Tibial artery (tissue), 4 donors: ENCODE measurements around the gene L2HGDH.
A peak's percentile ranks its signal among the peaks of the same experiment; 100 is the strongest.

ENCODE experiments used
- DNase-seq, 2 donors: peaks; one replicate each; pipeline ENCODE4 v3.0.0-alpha.2; 2019
- H3K27ac ChIP-seq, 2 donors: fragments of 200-600 bp; sonication (generic) in 1 of 2; 1 replicate in 1 of 2; 2 replicates in 1 of 2; pipeline ENCODE4 v1.5.1; 2018 to 2019; ENCODE audit warnings: mild to moderate bottlenecking in 1 of 2
- H3K27me3 ChIP-seq, 2 donors: fragments of 200-600 bp; sonication (generic) in 1 of 2; one replicate each; pipeline versions ENCODE4 v1.5.1 to v1.6.0; 2016 to 2019
- H3K36me3 ChIP-seq, 3 donors: fragments of 200-600 bp; sonication (generic) in 2 of 3; one replicate each; pipeline ENCODE4 v1.5.1; 2016 to 2019; ENCODE audit warnings: mild to moderate bottlenecking in 2 of 3
- H3K4me1 ChIP-seq, 4 donors: fragments of 200-600 bp; sonication (generic) in 2 of 4; 1 replicate in 3 of 4; 2 replicates in 1 of 4; pipeline ENCODE4 v1.5.1; 2016 to 2019
- H3K4me3 ChIP-seq, 2 donors: fragments of 200-600 bp; sonication (generic) in 1 of 2; 1 replicate in 1 of 2; 2 replicates in 1 of 2; pipeline ENCODE4 v1.5.1; 2018 to 2019; ENCODE audit warnings: mild to moderate bottlenecking in 2 of 2
- H3K9me3 ChIP-seq, 3 donors: fragments of 200-600 bp; sonication (generic) in 1 of 3; one replicate each; pipeline ENCODE4 v1.5.1; 2016 to 2019
- CTCF ChIP-seq, 2 experiments: fragments of 200-600 bp in 1 of 2; fragments of 450-650 bp in 1 of 2; IDR thresholded peaks; one replicate each; pipeline ENCODE4 v1.5.1; 2017 to 2019; ENCODE audit warnings: antibody characterized with exemption in 2 of 2, mild to moderate bottlenecking in 1 of 2, moderate library complexity in 1 of 2
- intact Hi-C: fragments of 100-400 bp; cut with DNase I; formaldehyde crosslinking; loops from one replicate; pipeline ENCODE4 v1.15.0; 2023; ENCODE audit warnings: low total_unique reads

Gene L2HGDH

GRCh38 chr14:50339178-50339804, 27.3 kb upstream of the L2HGDH start:
- Histone ChIP-seq H3K4me1 (peaks cover 0 to 42% (median 21%) of the 10 kb centered on the region in 4 donors), H3K27ac (no peak overlapping the region), H3K36me3 (no peaks in the 10 kb centered on the region), H3K27me3 (no peaks in the 10 kb centered on the region), H3K9me3 (no peaks in the 10 kb centered on the region), H3K4me3 (no peak overlapping the region)
- no peak for DNase-seq
- intact Hi-C loops: loop anchor here (10.0 kb wide), 1 partner anchor 56 kb away; the partner anchor contains the start of gene CDKL1
- TF ChIP-seq CTCF (IDR thresholded peaks at IDR 0.05): no peak

- Histone ChIP-seq H3K36me3 (no peaks in the 10 kb centered on the region), H3K27me3 (no peaks in the 10 kb centered on the region), H3K4me1 (peaks cover 0 to 35% (median 15%) of the 10 kb centered on the region in 4 donors), H3K9me3 (no peaks in the 10 kb centered on the region), H3K4me3 (no peak overlapping the region), H3K27ac (no peak overlapping the region)
- no peak for TF ChIP-seq CTCF (IDR thresholded peaks at IDR 0.05)
- intact Hi-C loops: loop anchor here (10.0 kb wide), 1 partner anchor 56 kb away; the partner anchor contains the start of gene CDKL1
- no peak for DNase-seq
Measured at GRCh38 chr14:50338587-50338986, 26.6 kb upstream of the L2HGDH start.

DNA sequence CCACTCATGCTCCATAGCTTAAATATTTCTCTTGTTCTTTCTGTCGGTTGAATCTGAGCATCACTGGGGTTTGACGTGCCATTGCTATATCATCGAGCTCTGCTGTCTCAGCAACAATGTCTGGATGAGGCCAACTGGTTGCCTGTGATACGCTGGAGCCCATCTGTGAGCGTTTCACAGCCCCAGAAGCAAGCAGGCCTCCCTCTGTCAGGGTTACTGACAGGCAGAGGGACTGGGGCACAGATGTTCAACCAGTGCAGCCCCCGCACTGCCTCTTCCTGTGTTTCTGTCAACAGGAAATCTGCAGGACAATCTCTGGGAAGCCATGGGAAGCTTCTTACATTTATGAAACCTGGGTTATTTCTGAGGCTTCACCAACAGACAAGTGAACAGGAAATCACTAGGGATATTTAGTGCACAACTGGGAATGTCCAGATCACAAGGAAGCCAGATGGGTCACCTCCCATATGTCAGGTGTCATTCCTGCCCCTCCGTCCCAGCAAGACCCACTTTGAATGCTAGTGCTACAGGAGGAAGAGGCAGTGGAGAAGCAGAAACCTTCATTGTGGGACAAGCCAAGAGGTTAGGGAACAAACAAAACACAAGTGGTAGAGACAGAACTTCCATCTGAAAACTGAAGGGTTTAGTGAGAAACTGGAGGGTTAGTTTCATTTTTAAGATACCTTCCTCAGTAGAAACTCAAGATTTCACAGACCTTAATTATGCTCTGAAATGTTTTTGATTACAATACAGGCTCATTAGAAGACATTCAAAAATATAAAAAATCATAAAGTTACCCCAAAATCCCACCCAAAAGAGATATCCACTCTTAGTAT, 24.2 kb upstream of the L2HGDH start:
- H3K36me3 ChIP-seq: no peaks in the 10 kb centered on the region
- no peak for DNase-seq
- no peak for TF ChIP-seq CTCF (IDR thresholded peaks at IDR 0.05)
- peaks cover 0 to 17% (median 8%) of the 10 kb centered on the region in 4 donors for H3K4me1 ChIP-seq
- H3K27me3 ChIP-seq: no peaks in the 10 kb centered on the region
- intact Hi-C loops: loop anchor here (10.0 kb wide), 1 partner anchor 59 kb away; the partner anchor contains the start of gene CDKL1
- no peaks in the 10 kb centered on the region for H3K9me3 ChIP-seq
- peak overlapping the region; percentile 18 to 21 for H3K27ac ChIP-seq
- no peak overlapping the region for H3K4me3 ChIP-seq

- H3K27ac ChIP-seq: peak overlapping the region; percentile 18 to 21
- H3K4me1 ChIP-seq: peaks cover 0 to 17% (median 8%) of the 10 kb centered on the region in 4 donors
- H3K9me3 ChIP-seq: no peaks in the 10 kb centered on the region
- DNase-seq: peak; percentile 72 to 79
- H3K36me3 ChIP-seq: peaks cover 0 to 4% (median 0%) of the 10 kb centered on the region in 3 donors
- no peak for TF ChIP-seq CTCF (IDR thresholded peaks at IDR 0.05)
- H3K27me3 ChIP-seq: no peaks in the 10 kb centered on the region
- intact Hi-C loops: loop anchor here (10.0 kb wide), 1 partner anchor 59 kb away; the partner anchor contains the start of gene CDKL1
- no peak overlapping the region for H3K4me3 ChIP-seq
Measured at GRCh38 chr14:50335389-50335788, 23.4 kb upstream of the L2HGDH start.

GRCh38 chr14:50334211-50334610, 22.2 kb upstream of the L2HGDH start:
- Histone ChIP-seq H3K36me3 (peaks cover 0 to 12% (median 0%) of the 10 kb centered on the region in 3 donors), H3K9me3 (no peaks in the 10 kb centered on the region), H3K4me1 (peaks cover 0 to 17% (median 8%) of the 10 kb centered on the region in 4 donors), H3K27ac (no peak overlapping the region), H3K27me3 (no peaks in the 10 kb centered on the region), H3K4me3 (no peak overlapping the region)
- intact Hi-C loops: loop anchor here (10.0 kb wide), 1 partner anchor 61 kb away; the partner anchor contains the start of gene CDKL1
- TF ChIP-seq CTCF (IDR thresholded peaks at IDR 0.05): no peak
- no peak for DNase-seq
